Measurements from ENCODE around the gene ZNF284.

GRCh38 chr19:44050740-44051649 is 21.0 kb upstream of the ZNF284 start:
- no peak for TF ChIP-seq POLR2AphosphoS5 (IDR thresholded peaks at IDR 0.05; ENCODE audit: insufficient read depth in 1 of 2, low read depth in 1 of 2)
- no peak for TF ChIP-seq CTCF (IDR thresholded peaks at IDR 0.05)
